ENCODE data around the gene RNF17. TPM values are rescaled to one million over a fixed set of nuclear protein-coding genes. Genes with fewer than 3 reads are reported as not detected.
A peak's percentile ranks its signal among the peaks of the same experiment; 100 is the strongest.

The RNF17 gene
- total RNA-seq, 2 experiments from 2014 or later = not detected

- peaks cover 3% of the 10 kb centered on the region for H3K27me3 Mint-ChIP-seq
- H3K36me3 Mint-ChIP-seq = no peaks in the 10 kb centered on the region
- H3K9me3 Mint-ChIP-seq (ENCODE audit: low read depth) = no peaks in the 10 kb centered on the region
- no peak for DNase-seq
- CTCF ChIA-PET = no interaction called here
- no peaks in the 10 kb centered on the region for H3K4me1 Mint-ChIP-seq
- ATAC-seq = no peak
- H3K4me3 Mint-ChIP-seq = no peak overlapping the region
- no peak overlapping the region for H3K27ac Mint-ChIP-seq
Measured at GRCh38 chr13:24737042-24737441, 26.9 kb upstream of the RNF17 start.

- Mint-ChIP-seq H3K9me3 (ENCODE audit: low read depth) (no peaks in the 10 kb centered on the region), H3K27ac (no peak overlapping the region), H3K27me3 (peaks cover 6% of the 10 kb centered on the region), H3K36me3 (no peaks in the 10 kb centered on the region), H3K4me3 (no peak overlapping the region), H3K4me1 (no peaks in the 10 kb centered on the region)
- DNase-seq (no peak), ATAC-seq (no peak)
- CTCF ChIA-PET = no interaction called here
Measured at GRCh38 chr13:24738366-24738847, 25.6 kb upstream of the RNF17 start.

GRCh38 chr13:24740014-24740890, 23.7 kb upstream of the RNF17 start:
- H3K27ac Mint-ChIP-seq = no peak overlapping the region
- H3K9me3 Mint-ChIP-seq (ENCODE audit: low read depth) = no peaks in the 10 kb centered on the region

GRCh38 chr13:24741016-24741662, 22.8 kb upstream of the RNF17 start:
- H3K27ac Mint-ChIP-seq = no peak overlapping the region
- CTCF ChIA-PET = interaction anchor here (0.7 to 1.2 kb wide), 3 partner anchors 65 to 264 kb away, joined by 3 read pairs; no protein-coding TSS in a partner anchor
- DNase-seq (no peak), ATAC-seq (no peak)
- H3K36me3 Mint-ChIP-seq = no peaks in the 10 kb centered on the region
- H3K4me3 Mint-ChIP-seq = no peak overlapping the region
- peaks cover 5% of the 10 kb centered on the region for H3K4me1 Mint-ChIP-seq
- no peaks in the 10 kb centered on the region for H3K9me3 Mint-ChIP-seq (ENCODE audit: low read depth)
- peaks cover 30% of the 10 kb centered on the region for H3K27me3 Mint-ChIP-seq

More at GRCh38 chr13:24740014-24740890, 23.7 kb upstream of the RNF17 start:
- no peaks in the 10 kb centered on the region for H3K36me3 Mint-ChIP-seq
- no peak overlapping the region for H3K4me3 Mint-ChIP-seq
- ATAC-seq = no peak
- H3K27me3 Mint-ChIP-seq = peaks cover 24% of the 10 kb centered on the region
- H3K4me1 Mint-ChIP-seq = peaks cover 2% of the 10 kb centered on the region
- DNase-seq = no peak
- CTCF ChIA-PET = interaction anchor here (0.7 to 2.0 kb wide), 5 partner anchors 14 to 265 kb away, joined by 3 to 7 read pairs (median 3); no protein-coding TSS in a partner anchor

- Mint-ChIP-seq H3K4me3 (no peak overlapping the region), H3K27me3 (peaks cover 36% of the 10 kb centered on the region), H3K4me1 (peaks cover 8% of the 10 kb centered on the region), H3K9me3 (ENCODE audit: low read depth) (no peaks in the 10 kb centered on the region), H3K27ac (no peak overlapping the region), H3K36me3 (no peaks in the 10 kb centered on the region)
- CTCF ChIA-PET = interaction anchor here (1.2 kb wide), 1 partner anchor 66 kb away, joined by 3 read pairs; no protein-coding TSS in a partner anchor
- DNase-seq (no peak), ATAC-seq (no peak)
Measured at GRCh38 chr13:24741791-24742190, 22.2 kb upstream of the RNF17 start.

GRCh38 chr13:24742294-24742693, 21.7 kb upstream of the RNF17 start:
- Mint-ChIP-seq H3K9me3 (ENCODE audit: low read depth) (no peaks in the 10 kb centered on the region), H3K4me1 (peaks cover 13% of the 10 kb centered on the region), H3K36me3 (no peaks in the 10 kb centered on the region), H3K27me3 (peaks cover 41% of the 10 kb centered on the region), H3K4me3 (no peak overlapping the region), H3K27ac (no peak overlapping the region)
- DNase-seq (no peak), ATAC-seq (no peak)
- CTCF ChIA-PET = interaction anchor here (0.9 kb wide), 1 partner anchor 48 kb away, joined by 3 read pairs; no protein-coding TSS in a partner anchor

GRCh38 chr13:24742977-24743376, 21.0 kb upstream of the RNF17 start:
- Mint-ChIP-seq H3K9me3 (ENCODE audit: low read depth) (no peaks in the 10 kb centered on the region), H3K27ac (no peak overlapping the region), H3K27me3 (peaks cover 47% of the 10 kb centered on the region), H3K4me3 (no peak overlapping the region), H3K4me1 (peaks cover 16% of the 10 kb centered on the region), H3K36me3 (no peaks in the 10 kb centered on the region)
- no peak for ATAC-seq
- DNase-seq = no peak
- CTCF ChIA-PET = interaction anchor here (0.8 to 0.9 kb wide), 2 partner anchors 49 to 58 kb away, joined by 3 read pairs; no protein-coding TSS in a partner anchor

- ATAC-seq = no peak
- DNase-seq = no peak
- CTCF ChIA-PET = no interaction called here
- Mint-ChIP-seq H3K27me3 (peaks cover 58% of the 10 kb centered on the region), H3K27ac (no peak overlapping the region), H3K9me3 (ENCODE audit: low read depth) (no peaks in the 10 kb centered on the region), H3K4me3 (no peak overlapping the region), H3K36me3 (no peaks in the 10 kb centered on the region), H3K4me1 (peaks cover 21% of the 10 kb centered on the region)
Measured at GRCh38 chr13:24744247-24744646, 19.7 kb upstream of the RNF17 start.

- CTCF ChIA-PET = no interaction called here
- H3K36me3 Mint-ChIP-seq = no peaks in the 10 kb centered on the region
- peaks cover 71% of the 10 kb centered on the region for H3K27me3 Mint-ChIP-seq
- DNase-seq = no peak
- peaks cover 21% of the 10 kb centered on the region for H3K4me1 Mint-ChIP-seq
- no peak for ATAC-seq
- no peak overlapping the region for H3K4me3 Mint-ChIP-seq
- no peak overlapping the region for H3K27ac Mint-ChIP-seq
- no peaks in the 10 kb centered on the region for H3K9me3 Mint-ChIP-seq (ENCODE audit: low read depth)
Measured at GRCh38 chr13:24745516-24745860, 18.5 kb upstream of the RNF17 start.

- ATAC-seq = no peak
- Mint-ChIP-seq H3K36me3 (no peaks in the 10 kb centered on the region), H3K27ac (no peak overlapping the region), H3K27me3 (peaks cover 76% of the 10 kb centered on the region), H3K4me1 (peaks cover 21% of the 10 kb centered on the region), H3K9me3 (ENCODE audit: low read depth) (no peaks in the 10 kb centered on the region), H3K4me3 (peak overlapping the region; percentile 17)
- no peak for DNase-seq
- CTCF ChIA-PET = interaction anchor here (1.3 kb wide), 1 partner anchor 63 kb away, joined by 4 read pairs; no protein-coding TSS in a partner anchor
Measured at GRCh38 chr13:24745861-24746617, 17.9 kb upstream of the RNF17 start.

- Mint-ChIP-seq H3K4me3 (peak overlapping the region; percentile 71), H3K36me3 (no peaks in the 10 kb centered on the region), H3K27ac (no peak overlapping the region), H3K4me1 (peaks cover 21% of the 10 kb centered on the region), H3K27me3 (peaks cover 79% of the 10 kb centered on the region), H3K9me3 (ENCODE audit: low read depth) (no peaks in the 10 kb centered on the region)
- CTCF ChIA-PET = interaction anchor here (1.0 to 1.3 kb wide), 2 partner anchors 20 to 64 kb away, joined by 3 to 4 read pairs; no protein-coding TSS in a partner anchor
- DNase-seq (no peak), ATAC-seq (no peak)
Measured at GRCh38 chr13:24746618-24747247, 17.2 kb upstream of the RNF17 start.

GRCh38 chr13:24747248-24748060, 16.5 kb upstream of the RNF17 start:
- ATAC-seq (peak; percentile 69), DNase-seq (peak; percentile 65)
- no peak overlapping the region for H3K27ac Mint-ChIP-seq
- H3K27me3 Mint-ChIP-seq = peaks cover 79% of the 10 kb centered on the region
- peak overlapping the region; percentile 71 for H3K4me3 Mint-ChIP-seq
- H3K36me3 Mint-ChIP-seq = no peaks in the 10 kb centered on the region
- CTCF ChIA-PET = interaction anchor here (1.0 to 1.3 kb wide), 3 partner anchors 20 to 248 kb away, joined by 3 to 4 read pairs (median 3); no protein-coding TSS in a partner anchor
- H3K9me3 Mint-ChIP-seq (ENCODE audit: low read depth) = no peaks in the 10 kb centered on the region
- H3K4me1 Mint-ChIP-seq = peaks cover 21% of the 10 kb centered on the region

Data from activated CD8-positive, alpha-beta memory T cell treated with anti-CD3 and anti-CD28 coated beads, Interleukin-2, amount 10 ng/mL, durations not matched to agents 7 days and 5 days (primary cell).